GM19025 (cell line): Measurements from ENCODE around the gene PSMB3.

Experiments
- ATAC-seq: cut with Tn5 transposase; IDR thresholded peaks from one replicate; pipeline ENCODE4 v1.9.1; 2021; ENCODE audit warnings: mild to moderate bottlenecking, low read depth, moderate library complexity; ENCODE audit not compliant: unreplicated experiment

PSMB3 gene

GRCh38 chr17:38732376-38733281 is 19.9 kb upstream of the PSMB3 start:
- ATAC-seq: no peak

DNA sequence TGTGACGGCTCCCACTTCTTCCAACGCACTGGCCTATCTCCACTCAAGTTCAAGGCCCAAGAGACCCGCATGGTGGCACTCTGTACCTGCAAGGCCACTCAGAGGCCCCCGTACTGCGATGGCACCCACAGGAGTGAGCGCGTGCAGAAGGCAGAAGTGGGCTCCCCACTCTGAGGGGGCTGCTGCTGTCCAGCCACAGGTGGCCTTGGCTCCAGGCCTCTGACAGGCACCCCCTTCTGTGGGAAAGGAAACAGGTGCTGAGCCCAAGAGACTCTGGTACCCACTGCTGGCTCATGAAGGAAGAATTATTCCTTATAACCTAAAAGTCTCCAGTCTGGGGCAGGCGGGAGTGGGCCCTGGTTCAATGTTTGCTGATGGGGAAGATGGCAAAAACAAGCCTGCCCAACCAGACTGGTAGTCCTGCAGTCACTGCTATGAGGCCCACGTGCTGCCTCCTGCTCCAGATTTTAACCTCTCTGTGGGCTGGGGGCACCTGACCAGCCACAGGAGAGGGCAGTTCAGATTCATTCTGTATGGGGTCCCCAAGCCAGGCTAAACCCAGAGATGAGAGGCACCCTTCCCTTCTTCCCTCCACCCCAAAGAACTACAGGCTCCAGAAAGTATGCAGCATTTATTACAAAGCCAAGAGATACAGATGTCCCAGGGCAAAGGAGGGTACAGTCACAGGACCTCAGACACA is 19.1 kb upstream of the PSMB3 start:
- no peak for ATAC-seq

DNA sequence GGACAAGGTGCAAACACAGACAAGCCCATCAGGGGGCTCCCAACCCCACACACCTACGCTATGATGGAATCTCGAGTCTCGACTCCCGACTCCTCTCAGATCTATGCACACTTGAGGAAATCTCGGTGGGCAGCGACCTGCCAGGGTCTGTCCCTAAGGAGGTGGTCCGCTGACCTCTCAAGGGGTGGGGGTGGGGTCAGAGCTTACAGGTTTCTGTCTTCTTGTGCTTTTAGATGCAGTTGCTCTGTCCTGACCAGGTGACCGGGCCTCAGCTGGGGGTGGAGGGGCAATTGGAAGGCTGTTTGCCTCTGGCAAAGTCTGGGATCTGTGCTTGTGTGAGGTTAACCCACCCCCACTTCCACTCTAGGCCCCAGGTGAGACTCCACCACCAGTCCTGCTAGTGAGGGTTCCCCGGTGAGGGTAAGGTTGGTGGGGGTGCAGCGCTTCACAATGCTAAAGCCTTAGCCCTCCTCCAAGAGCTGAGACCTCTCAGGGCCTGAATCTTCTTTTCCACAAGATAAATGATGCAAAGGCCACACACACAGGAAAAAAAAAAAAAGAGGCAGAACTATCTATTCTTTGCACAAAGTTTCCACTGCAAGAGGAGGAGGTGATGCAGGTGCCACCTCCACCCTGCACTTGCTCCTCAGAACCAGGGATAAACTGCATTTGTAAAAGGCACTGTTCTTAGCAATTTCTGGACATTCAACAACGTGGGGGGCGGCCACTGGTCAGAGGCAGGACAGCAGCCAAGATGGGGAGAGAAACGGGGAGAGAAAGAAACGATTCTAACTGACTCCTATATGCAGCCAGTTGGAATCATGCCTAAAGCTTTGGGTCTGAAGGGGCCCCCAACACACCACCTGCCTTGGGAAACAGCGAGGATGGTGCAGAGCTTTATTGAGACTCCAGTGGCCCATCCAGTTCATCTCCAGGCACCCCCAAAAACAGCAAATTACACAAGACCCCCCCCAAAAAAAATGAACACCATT is 18.3 kb upstream of the PSMB3 start:
- no peak for ATAC-seq

- ATAC-seq: no peak
Observed at GRCh38 chr17:38735161-38735997, 17.2 kb upstream of the PSMB3 start.

DNA sequence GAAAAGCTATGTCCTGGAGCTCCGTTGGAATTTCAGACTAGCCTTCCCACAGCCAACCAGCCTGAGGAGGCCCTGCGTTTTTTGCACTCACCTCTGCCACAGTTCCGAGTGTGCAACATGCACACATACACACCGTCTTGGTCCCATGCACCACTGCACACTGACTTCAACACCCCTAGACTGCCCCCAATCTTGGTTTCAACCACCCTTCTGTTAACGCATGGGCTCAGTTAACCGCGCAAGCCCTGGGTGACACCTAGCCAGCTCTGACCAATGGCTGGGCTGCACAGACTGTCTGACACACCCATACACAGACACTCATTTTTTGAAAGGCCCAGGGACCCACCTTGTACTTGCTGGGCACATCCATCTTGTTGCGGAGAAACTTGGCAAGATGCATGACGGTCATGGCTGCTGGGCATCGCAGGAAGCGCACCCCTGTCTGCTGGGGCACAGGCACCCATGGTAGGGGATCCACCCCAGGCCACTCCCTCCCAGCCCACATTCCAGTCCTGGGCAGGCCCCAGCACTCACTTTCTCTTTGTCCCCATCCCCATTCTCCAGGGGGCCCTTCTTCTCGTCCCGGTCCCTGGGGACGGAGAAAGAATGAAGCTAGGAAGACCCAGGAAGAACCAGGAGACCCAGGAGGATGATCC is 14.4 kb upstream of the PSMB3 start:
- ATAC-seq: no peak

DNA sequence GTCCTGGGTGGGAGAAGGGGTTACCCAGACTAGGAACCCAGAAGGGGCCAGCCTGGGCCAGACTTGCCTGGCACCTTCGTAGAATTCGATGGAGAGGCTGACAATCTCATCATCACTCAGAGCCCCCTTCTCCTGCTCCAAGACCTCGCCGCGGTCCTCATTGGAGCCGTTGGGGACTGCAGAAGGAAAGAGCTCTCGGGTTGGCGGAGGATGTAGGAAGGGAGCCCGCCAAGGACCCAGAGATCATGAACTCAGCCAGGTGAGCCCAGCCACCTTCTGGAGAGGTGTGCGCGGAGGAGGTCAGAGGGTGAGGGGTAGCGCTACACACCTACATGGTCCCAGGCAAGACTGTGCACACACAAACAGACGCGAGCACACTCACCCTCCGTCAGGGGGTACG is 13.9 kb upstream of the PSMB3 start:
- ATAC-seq: no peak

DNA sequence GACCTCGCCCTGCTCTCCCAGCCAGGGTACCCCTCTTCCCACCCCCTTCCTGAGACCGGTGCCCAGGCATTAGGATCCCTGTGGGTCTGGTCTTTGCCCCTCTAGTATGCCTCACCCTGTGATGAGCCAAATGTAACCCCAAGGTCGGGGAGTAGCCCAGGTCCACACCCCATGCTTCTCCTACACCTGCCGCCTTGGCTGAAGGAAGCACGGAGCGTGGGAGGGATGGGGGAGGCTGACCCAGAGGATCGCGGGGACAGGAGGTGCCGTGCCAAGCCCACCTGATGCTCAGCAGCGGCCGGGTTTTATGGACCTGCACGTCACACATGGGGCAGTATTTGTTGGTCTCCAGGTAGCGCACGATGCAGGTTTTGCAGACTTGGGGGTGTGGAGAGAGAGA is 13.2 kb upstream of the PSMB3 start:
- no peak for ATAC-seq

DNA sequence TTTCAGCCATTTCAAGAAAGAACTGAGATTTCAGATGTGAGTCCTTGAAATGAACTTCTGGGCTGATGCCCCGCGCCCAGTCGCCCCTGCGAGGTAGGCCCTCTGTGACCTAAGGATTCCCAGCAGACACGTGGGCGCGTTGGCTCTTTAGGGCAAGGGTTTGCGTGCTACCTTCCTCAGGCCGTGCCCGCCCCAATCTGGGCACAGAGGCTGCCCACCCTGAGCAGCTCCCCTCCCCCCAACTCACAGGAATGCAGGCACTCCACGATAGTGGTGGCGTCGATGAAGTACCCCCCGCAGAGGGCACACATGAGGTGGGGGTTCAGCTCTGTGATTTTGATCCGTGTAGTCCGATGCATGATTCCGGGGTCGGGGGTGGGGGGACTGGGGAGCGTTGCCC is 12.5 kb upstream of the PSMB3 start:
- no peak for ATAC-seq

DNA sequence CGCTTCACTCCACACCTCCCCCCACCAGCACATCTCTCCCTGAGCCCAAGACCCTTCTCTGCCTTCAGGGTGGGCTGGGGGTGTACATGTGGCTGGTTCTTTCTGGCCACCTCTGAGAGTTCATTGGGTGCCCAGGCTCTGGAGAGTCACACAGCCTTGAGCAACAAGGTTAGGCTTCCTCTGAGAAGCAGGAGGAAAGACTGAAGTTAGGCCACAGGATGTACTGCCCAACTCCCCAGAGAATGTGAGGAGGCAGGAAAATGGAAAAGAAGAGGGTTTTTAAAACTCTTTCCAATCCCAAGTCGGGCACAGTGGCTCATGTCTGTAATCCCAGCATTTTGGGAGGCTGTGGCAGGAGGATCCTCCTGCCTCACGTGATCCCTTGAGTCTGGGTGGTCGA is 11.7 kb upstream of the PSMB3 start:
- no peak for ATAC-seq

GRCh38 chr17:38741461-38741860 is 11.1 kb upstream of the PSMB3 start:
- no peak for ATAC-seq

- ATAC-seq: no peak
Observed at GRCh38 chr17:38741921-38742410, 10.6 kb upstream of the PSMB3 start.

DNA sequence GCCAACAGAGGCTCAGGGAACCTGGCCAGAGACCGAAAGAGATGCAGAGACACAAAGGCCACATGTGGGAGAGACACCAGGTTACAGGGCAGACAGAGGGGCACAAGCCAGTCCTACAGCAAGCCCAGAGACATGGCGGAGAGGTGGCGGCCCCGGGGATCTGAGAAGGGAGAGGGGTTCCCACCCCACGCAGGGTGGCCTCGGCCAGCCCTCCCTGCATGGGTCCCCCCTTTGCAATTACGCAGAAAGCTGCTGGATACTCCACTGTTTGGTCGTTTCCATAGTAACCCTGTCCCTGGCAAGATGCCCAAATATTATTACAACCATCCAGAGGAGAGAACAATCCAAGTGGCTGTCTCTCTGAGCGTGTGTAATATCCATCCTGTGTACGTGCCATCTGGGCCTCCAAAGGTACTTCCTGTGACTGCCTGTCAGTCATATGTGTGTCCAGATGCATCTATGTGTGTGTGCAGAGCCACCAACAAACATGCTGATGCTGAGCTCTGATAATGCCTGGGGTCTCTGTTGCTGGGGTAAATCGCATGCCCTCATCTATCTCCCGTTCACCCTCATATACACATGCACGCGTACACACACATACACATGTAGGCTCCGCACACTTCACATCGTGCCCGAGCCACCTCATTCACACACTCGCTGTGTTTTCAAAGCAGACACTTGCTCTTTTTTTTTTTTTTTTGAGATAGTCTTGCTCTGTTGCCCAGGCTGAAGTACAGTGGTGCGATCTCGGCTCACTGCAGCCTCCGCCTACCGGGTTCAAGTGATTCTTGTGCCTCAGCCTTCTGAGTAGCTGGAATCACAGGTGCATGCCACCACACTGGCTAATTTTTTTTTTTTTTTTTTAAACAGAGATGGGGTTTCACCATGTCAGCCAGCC is 9.9 kb upstream of the PSMB3 start:
- ATAC-seq: no peak

DNA sequence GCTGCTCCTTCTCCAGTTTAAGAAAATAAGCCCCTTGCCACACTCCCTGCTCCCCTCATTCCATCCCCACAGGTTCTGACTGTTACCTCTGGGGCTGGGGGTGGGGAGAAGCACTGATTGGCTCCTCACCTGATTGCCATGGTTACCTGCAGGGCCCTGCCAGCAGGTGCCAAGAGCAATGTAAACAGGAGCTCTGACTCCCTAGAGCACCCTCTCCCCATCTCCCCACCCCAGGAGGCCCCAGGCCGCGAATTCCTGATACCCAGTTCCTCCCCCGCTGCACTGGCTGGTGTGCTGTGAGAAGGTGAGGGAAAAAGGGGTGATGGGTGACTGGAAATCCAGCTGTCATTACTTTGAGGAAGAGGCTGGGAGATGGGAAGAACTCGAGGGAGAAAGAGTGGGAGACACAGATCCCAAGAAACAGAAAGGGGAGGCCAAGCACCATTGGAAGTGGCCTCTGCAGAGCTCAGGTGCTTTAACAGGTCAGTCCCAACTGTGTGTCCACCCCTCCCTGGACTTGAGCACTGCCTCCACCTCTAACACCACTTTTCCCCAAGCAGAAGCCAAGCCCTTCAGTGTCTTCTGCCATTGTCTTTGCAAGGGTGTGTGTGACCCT is 8.9 kb upstream of the PSMB3 start:
- no peak for ATAC-seq

DNA sequence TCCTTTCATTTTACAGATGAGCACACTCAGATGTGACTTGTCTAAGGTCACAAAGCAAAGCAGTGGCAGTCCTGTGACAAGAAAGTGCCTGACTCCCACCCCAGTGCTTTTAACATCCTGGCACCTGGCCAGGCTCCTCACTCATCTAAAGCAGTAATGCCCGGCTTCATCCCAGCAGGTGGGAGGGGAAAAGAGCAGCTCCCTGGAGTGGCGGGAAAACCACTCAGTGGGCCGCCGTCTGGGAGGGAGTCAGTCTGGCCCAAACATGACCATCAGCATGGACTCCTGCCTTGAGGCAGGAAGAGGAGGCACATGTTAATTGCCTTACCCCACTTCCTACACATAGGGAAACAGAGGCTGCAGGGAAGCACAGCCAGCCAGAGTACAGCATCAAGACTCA is 7.0 kb upstream of the PSMB3 start:
- no peak for ATAC-seq

- no peak for ATAC-seq
Observed at GRCh38 chr17:38746004-38746848, 6.3 kb upstream of the PSMB3 start.

DNA sequence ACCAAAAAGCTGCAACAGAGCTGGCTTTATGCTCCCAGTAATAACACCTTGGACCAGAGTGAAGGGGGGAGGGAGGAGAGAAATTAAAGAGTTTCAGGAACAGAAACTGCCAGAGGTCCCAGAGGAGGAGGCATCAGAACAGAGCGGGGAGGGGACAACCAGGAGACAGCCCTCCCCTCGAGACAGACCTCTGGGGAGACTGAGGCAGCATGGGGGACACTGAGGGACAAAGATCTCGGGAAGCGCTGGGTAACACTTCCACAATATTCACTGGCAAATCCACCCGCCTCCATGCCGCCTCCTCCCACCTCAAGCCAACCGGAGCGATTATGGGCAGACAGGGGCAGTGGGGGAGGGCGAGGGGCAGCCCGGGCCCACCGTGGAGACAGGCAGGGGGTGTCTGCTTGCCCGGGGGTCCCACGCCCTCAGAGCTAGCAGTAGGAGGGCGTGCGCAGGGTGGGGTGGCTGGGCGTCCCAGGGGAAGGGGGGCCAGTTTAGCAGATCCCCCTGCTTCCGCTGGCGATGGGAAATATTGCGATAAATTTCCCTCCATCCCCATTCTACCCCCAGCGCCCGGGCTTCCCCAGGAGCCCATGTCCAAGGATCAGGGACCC is 5.6 kb upstream of the PSMB3 start:
- ATAC-seq: no peak
